HG03457 (cell line): ENCODE data around the gene ENC1.
"Not testable (repeated sequence)": the region's sequence is repeated elsewhere in the genome, so short reads cannot be mapped to it uniquely, and the experiment has no call there.

Source experiments
- ATAC-seq: cut with Tn5 transposase; IDR thresholded peaks from one replicate; pipeline ENCODE4 v1.9.1; 2021; ENCODE audit warnings: moderate number of reproducible peaks; ENCODE audit not compliant: unreplicated experiment

ENC1 gene, protein sequence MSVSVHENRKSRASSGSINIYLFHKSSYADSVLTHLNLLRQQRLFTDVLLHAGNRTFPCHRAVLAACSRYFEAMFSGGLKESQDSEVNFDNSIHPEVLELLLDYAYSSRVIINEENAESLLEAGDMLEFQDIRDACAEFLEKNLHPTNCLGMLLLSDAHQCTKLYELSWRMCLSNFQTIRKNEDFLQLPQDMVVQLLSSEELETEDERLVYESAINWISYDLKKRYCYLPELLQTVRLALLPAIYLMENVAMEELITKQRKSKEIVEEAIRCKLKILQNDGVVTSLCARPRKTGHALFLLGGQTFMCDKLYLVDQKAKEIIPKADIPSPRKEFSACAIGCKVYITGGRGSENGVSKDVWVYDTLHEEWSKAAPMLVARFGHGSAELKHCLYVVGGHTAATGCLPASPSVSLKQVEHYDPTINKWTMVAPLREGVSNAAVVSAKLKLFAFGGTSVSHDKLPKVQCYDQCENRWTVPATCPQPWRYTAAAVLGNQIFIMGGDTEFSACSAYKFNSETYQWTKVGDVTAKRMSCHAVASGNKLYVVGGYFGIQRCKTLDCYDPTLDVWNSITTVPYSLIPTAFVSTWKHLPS

DNA sequence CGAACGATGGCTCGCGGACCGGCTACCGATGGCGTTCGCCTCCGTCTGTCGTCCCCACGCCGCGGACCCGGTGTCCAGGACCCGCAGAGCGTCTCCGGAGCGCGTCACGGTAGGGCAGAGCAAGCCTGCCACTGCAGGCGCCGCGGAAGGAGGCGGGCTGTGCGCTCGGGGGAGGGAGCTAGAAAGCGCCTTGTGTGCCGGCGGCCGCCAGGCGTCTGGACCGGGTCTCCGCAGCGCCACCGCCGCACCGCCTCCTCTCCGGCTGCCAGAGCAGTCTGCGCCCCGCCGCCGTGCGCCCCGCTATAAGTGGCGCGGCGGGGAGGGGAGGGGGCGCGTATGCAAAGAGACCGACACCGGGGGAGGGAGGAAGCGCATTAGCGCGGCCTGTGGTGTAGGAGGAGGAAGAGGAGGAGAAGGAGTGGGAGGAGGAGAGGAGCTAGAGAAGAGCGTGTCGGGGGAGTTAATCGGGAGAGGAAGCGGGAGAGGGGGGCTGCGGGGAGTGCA lies at the start of gene ENC1:
TSS of gene ENC1 (minus strand) at position 279 of the 504 bp plus-strand sequence. CDS start 4,243 bp downstream, outside the sequence.
- ATAC-seq: peak; percentile 47

DNA sequence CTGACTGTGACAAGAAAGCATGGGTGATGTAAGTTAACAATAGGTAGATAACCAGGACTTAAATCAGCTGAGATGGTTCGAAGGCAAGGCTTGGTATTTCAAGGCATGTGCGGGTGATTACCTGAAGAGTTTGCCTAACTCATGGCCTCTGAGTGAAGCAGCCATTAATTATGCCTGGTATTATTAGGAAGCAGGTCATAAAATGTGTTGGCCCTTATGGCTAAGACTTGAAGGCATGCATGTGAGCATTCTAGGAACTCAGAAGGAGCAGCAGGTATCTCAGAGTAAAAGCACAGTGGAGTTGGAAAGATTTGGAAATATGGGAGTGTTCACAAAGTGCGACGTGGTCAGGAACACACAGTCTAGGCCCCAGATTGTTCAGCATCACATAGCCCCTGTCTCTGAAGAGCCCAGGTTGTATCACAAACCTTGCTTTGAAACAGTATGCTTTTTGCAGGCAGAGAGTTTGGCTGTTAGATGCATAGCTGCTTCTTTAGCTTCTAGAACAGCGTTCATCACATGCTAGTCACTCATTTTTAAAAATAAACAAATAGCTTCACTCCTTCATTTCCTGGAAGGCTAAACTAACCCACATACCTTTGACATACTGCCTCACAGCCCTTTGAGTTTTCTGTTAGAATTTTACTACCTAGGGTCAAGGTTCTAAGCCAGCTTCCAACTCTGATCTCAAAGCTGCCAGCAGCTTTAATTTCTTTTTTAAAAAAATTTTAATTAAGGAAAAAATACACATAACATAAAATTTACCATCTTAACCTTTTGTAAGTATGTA lies 46.6 kb upstream of the ENC1 start:
- ATAC-seq: no peak

- ATAC-seq: peak; percentile 41
Observed at GRCh38 chr5:74685979-74686631, 45.6 kb upstream of the ENC1 start.

DNA sequence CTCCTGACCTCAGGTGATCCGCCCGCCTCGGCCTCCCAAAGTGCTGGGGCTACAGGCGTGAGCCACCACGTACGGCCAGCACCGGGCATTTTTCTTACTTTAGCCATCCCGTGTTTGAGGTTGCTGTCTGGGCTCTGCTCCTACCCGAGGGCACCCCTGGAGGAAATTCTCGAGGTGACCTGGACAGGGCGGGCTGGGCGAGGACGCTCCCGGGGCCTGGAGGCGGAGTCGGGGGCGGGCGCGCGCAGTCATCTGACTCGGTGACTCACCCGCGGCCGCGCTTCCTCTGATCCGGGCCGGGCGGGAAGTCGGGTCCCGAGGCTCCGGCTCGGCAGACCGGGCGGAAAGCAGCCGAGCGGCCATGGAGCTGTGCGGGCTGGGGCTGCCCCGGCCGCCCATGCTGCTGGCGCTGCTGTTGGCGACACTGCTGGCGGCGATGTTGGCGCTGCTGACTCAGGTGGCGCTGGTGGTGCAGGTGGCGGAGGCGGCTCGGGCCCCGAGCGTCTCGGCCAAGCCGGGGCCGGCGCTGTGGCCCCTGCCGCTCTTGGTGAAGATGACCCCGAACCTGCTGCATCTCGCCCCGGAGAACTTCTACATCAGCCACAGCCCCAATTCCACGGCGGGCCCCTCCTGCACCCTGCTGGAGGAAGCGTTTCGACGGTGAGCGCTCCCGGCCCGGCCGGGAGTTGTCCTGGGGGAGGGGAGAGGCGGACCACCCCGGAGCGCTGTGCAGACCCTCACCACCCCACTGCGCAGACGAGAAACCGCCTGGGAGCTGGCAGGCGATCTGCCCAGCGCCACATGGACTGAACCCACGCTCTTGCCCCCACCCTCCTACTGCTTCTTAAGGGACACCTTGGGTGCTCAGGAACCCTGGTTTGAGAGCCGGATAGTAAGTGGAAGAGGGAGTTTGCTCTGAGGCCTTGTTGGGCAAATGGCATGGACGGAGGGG lies 44.6 kb upstream of the ENC1 start, which contains the start of gene HEXB:
TSS of gene HEXB (plus strand) at position 334 of the 952 bp plus-strand sequence. CDS start at position 362, 28 bp downstream.
- peak; percentile 69 for ATAC-seq

GRCh38 chr5:74679966-74680365 lies 39.4 kb upstream of the ENC1 start:
- no peak for ATAC-seq

DNA sequence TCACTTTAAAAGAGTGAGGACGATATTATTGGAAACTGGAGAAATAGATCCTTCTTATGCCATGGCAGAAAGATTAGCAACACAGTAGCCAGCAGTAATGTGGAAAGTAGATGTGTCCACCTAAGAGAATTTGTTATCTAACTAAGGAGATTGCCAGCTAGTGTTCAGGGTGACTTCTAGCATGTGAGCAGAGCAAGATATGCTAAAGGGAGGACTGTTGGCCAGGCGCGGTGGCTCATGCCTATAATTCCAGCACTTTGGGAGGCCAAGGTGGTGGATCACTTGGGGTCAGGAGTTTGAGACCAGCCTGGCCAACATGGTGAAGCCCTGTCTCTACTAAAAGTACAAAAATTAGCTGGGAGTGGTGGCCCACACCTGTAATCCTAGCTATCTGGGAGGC lies 38.8 kb upstream of the ENC1 start:
- ATAC-seq: not testable (repeated sequence)

DNA sequence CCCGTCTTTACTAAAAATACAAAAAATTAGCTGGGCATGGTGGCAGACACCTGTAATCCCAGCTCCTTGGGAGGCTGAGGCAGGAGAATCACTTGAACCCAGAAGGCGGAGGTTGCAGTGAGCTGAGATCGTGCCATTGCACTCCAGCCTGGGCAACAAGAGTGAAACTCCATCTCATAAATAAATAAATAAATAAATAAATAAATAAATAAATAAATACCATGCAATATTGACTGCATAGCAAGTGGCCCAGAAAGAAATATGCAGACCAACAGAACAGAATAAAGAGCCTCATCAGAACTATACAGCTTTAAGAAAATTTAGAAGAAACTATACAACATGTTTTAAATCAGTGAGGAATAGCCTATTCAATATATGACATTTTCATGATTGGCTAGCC lies 37.6 kb upstream of the ENC1 start:
- ATAC-seq: not testable (repeated sequence)

DNA sequence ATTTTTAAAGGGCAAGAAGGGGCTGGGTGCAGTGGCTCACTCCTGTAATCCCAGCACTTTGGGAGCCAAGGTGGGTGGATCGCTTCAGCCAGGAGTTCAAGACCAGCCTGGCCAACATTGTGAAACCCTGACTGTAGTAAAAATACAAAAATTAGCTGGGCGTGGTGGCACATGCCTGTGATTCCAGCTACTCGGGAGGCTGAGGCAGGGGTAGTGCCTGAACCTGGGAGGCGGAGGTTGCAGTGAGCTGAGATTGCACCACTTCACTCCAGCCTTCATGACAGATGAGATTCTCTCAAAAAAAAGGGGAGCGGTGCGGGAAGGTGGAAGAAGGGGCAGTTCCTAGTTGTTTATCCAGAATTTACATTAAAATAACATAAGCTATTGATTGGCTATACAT lies 35.9 kb upstream of the ENC1 start:
- not testable (repeated sequence) for ATAC-seq

- ATAC-seq: no peak
Observed at GRCh38 chr5:74673011-74673790, 32.7 kb upstream of the ENC1 start.

GRCh38 chr5:74672215-74672877 lies 31.8 kb upstream of the ENC1 start:
- no peak for ATAC-seq

GRCh38 chr5:74670396-74671038 lies 30.0 kb upstream of the ENC1 start:
- ATAC-seq: no peak

DNA sequence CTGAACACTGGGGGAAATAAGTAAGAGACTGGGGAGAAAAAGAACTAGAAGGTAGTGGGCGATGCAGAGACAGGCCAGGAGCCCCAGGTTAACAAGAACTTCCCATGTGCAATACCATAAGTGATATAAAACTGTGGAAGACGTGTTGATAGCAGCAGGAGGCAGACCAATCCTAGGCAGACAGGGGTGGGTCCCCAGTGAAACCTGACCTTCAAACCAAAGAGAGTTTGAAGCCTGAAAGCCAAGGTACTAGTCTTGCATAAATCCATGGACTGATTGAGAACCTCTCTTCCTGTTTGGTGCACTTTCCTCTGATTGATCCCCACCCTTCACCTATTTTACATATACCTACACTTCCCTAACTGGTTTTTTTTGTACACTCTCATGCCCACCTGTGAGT lies 29.3 kb upstream of the ENC1 start:
- no peak for ATAC-seq

GRCh38 chr5:74667396-74667795 lies 26.9 kb upstream of the ENC1 start:
- ATAC-seq: no peak

DNA sequence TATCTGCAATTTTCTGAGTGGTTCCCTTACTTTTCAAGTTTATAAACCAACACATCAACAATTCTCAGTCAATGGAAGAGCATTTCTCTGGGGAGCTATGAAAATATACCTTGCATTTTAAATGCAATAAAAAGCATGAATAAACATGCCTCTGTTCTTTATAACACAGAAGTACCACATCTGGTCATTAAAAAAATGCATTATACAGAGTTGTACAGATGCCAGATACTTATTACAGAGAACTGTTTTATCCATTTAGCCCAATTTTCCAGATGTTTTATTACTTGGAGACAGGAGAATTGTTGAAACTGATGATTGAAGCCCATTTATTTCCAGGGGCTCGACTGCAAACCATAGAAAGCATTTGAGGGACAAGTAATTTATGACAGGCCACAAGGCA lies 25.3 kb upstream of the ENC1 start:
- ATAC-seq: no peak

DNA sequence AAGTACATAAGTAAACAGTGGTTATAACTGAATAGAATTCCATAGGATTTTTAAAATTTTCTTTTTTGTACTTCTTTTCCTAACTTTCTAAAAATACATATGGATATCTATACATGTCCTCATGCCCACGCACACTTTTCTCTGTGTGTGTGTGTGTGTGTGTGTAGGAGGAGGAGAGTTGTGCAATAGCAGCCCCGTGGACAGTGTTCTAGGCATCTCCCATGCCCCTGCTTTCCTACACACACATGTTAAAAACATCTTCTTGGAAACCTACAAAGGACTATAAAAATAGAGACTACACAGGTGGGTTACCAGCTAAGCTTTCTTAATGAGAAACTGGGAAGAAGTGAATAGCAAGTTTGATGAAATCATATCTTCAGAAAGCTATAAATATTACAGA lies 24.7 kb upstream of the ENC1 start:
- ATAC-seq: no peak

GRCh38 chr5:74664551-74664950 lies 24.0 kb upstream of the ENC1 start:
- no peak for ATAC-seq

GRCh38 chr5:74660873-74661272 lies 20.3 kb upstream of the ENC1 start:
- ATAC-seq: no peak

- no peak for ATAC-seq
Observed at GRCh38 chr5:74660140-74660539, 19.6 kb upstream of the ENC1 start.
